ENCODE data around the gene RBM4.

DNA sequence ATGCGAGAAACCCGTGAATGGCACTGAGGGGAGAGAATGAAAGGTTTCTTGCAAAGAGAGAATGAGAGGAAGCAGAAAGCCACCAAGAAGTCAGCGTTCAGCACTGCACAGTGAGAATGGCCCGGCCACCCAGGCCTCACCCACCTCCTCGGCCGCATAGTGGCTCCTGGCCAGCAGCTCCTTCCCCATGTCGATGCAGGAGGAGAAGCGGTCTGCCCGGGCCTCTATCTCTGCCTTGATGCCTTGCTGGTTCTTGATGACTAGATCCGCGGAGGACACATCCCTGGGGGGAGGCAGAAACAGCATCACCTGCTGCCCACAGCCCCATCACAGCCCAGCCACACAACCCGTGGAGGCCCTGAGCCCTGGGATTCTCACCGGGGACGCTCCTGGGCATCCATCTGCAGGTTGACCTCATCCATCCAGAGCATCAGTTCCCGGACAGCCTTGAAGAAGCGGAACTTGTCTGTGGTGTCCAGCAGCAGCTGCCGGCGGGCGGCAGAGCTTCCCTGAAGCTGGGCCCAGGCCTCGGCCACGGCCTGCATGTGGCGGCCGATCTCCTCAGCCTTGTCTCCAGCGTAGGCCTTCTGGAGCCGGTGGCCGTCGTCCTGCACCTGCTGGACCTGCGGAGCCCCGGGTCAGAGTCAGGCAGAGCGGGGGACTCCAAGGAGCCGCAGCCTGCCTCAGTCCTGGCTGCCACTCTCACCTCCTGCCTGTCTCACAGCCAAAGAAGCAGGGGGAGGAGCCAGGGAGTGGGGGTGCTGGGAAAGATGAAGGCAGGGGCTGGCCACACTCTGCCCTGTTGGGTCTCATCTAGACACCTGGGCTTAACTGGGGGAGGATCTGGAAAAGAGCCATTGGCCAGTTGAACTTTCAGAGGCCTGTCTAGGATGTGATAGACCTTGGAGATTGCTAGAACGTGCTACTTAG is 51.4 kb downstream of the RBM4 start:
- TF ChIP-seq, protein P1, sequence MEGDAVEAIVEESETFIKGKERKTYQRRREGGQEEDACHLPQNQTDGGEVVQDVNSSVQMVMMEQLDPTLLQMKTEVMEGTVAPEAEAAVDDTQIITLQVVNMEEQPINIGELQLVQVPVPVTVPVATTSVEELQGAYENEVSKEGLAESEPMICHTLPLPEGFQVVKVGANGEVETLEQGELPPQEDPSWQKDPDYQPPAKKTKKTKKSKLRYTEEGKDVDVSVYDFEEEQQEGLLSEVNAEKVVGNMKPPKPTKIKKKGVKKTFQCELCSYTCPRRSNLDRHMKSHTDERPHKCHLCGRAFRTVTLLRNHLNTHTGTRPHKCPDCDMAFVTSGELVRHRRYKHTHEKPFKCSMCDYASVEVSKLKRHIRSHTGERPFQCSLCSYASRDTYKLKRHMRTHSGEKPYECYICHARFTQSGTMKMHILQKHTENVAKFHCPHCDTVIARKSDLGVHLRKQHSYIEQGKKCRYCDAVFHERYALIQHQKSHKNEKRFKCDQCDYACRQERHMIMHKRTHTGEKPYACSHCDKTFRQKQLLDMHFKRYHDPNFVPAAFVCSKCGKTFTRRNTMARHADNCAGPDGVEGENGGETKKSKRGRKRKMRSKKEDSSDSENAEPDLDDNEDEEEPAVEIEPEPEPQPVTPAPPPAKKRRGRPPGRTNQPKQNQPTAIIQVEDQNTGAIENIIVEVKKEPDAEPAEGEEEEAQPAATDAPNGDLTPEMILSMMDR (IDR thresholded peaks at IDR 0.05), result no peak
- TF ChIP-seq EP300 (IDR thresholded peaks at IDR 0.05) (no peak), POLR2AphosphoS5 (IDR thresholded peaks at IDR 0.05) (no peak)
